Neuron (in vitro differentiated cells): Measurements from ENCODE around the gene ST3GAL3.

Experiments used
- H2AFZ ChIP-seq: one replicate; pipeline ENCODE4 v1.6.1; 2013; ENCODE audit warnings: low read depth, mild to moderate bottlenecking, inconsistent platforms, low read length, moderate library complexity
- H3K27me3 ChIP-seq: one replicate; pipeline ENCODE4 v1.6.1; 2013; ENCODE audit warnings: low read length; ENCODE audit not compliant: insufficient read depth
- H3K36me3 ChIP-seq: one replicate; pipeline ENCODE4 v1.6.1; 2013; ENCODE audit warnings: low read length; ENCODE audit not compliant: insufficient read depth
- H3K4me1 ChIP-seq: one replicate; pipeline ENCODE4 v1.6.1; 2013; ENCODE audit warnings: low read length; ENCODE audit not compliant: insufficient read depth
- H3K4me3 ChIP-seq: 2 replicates; pipeline ENCODE4 v1.5.1; 2013; ENCODE audit warnings: mild to moderate bottlenecking, low read length, moderate library complexity
- H3K9me3 ChIP-seq: one replicate; pipeline ENCODE4 v1.6.1; 2013; ENCODE audit warnings: low read length

Gene ST3GAL3

GRCh38 chr1:43707190-43708001 lies at the start of gene ST3GAL3:
Gene ST3GAL3, plus strand, starts transcription at chr1:43707536. Its CDS starts 28,727 bp downstream, at chr1:43736263.
- Histone ChIP-seq H3K4me1 (peaks cover 27% of the 10 kb centered on the region), H3K9me3 (no peaks in the 10 kb centered on the region), H2AFZ (peak within 1 kb of the TSS; percentile 92), H3K36me3 (peaks cover 33% of the 10 kb centered on the region), H3K27me3 (no peaks in the 10 kb centered on the region), H3K4me3 (peak within 1 kb of the TSS; percentile 87)

GRCh38 chr1:43659212-43660166 lies 47.8 kb upstream of the ST3GAL3 start:
- H2AFZ ChIP-seq: no peak overlapping the region
- no peaks in the 10 kb centered on the region for H3K27me3 ChIP-seq
- H3K9me3 ChIP-seq: no peaks in the 10 kb centered on the region
- H3K4me1 ChIP-seq: no peaks in the 10 kb centered on the region
- peaks cover 86% of the 10 kb centered on the region for H3K36me3 ChIP-seq
- no peak overlapping the region for H3K4me3 ChIP-seq

GRCh38 chr1:43660355-43660754 lies 47.0 kb upstream of the ST3GAL3 start:
- H3K4me3 ChIP-seq: no peak overlapping the region
- peaks cover 87% of the 10 kb centered on the region for H3K36me3 ChIP-seq
- H3K4me1 ChIP-seq: no peaks in the 10 kb centered on the region
- H3K27me3 ChIP-seq: no peaks in the 10 kb centered on the region
- no peak overlapping the region for H2AFZ ChIP-seq
- H3K9me3 ChIP-seq: no peaks in the 10 kb centered on the region

- no peaks in the 10 kb centered on the region for H3K9me3 ChIP-seq
- H3K4me3 ChIP-seq: no peak overlapping the region
- H3K4me1 ChIP-seq: no peaks in the 10 kb centered on the region
- peaks cover 91% of the 10 kb centered on the region for H3K36me3 ChIP-seq
- no peak overlapping the region for H2AFZ ChIP-seq
- no peaks in the 10 kb centered on the region for H3K27me3 ChIP-seq
Observed at GRCh38 chr1:43664369-43664768, 43.0 kb upstream of the ST3GAL3 start.

DNA sequence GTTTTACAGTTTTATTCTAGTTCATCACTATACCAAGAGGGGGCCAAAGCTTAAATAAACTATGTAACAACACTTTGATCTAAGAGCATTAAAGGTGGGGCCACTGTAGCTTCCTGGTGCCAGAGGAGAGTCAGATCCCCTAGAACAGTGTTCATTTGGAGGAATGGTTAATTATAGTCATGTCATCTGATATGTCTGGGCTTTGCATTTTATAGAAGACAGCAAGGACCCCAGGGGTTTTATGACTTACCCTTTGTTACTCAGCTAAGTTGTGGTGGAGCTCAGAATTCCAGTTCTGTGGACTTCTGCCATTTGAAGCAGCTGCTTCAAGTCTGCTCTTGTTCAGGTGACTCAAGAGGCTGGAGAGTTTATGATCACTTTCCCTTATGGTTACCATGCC lies 40.7 kb upstream of the ST3GAL3 start:
- Histone ChIP-seq H3K4me1 (no peaks in the 10 kb centered on the region), H3K36me3 (peaks cover 93% of the 10 kb centered on the region), H3K9me3 (no peaks in the 10 kb centered on the region), H2AFZ (no peak overlapping the region), H3K4me3 (no peak overlapping the region), H3K27me3 (no peaks in the 10 kb centered on the region)

DNA sequence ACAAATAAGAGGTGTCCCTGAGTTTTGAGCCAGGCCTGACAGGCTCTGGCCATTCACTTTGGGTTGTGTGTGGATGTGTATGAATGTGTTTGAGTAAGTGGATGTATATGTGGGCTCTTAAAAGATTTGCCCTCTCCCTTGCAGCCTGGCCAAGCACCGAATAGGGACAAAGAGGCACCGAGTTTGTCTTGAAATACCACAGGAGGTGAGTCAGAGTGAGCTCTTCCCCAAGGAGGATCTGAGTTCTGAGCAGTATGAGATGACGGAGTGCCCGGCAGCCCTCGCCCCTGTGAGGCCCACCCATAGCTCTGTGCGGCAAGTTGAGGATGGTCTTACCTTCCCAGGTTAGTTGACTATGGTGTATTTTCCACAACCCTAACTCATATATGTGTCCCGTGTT lies 38.4 kb upstream of the ST3GAL3 start:
- Histone ChIP-seq H3K4me3 (no peak overlapping the region), H3K27me3 (no peaks in the 10 kb centered on the region), H3K9me3 (no peaks in the 10 kb centered on the region), H3K4me1 (no peaks in the 10 kb centered on the region), H2AFZ (no peak overlapping the region), H3K36me3 (peaks cover 89% of the 10 kb centered on the region)

- H3K4me1 ChIP-seq: no peaks in the 10 kb centered on the region
- H3K9me3 ChIP-seq: no peaks in the 10 kb centered on the region
- no peak overlapping the region for H2AFZ ChIP-seq
- peaks cover 87% of the 10 kb centered on the region for H3K36me3 ChIP-seq
- H3K4me3 ChIP-seq: no peak overlapping the region
- H3K27me3 ChIP-seq: no peaks in the 10 kb centered on the region
Observed at GRCh38 chr1:43669878-43670277, 37.5 kb upstream of the ST3GAL3 start.

- peaks cover 84% of the 10 kb centered on the region for H3K36me3 ChIP-seq
Observed at GRCh38 chr1:43671193-43671592, 36.1 kb upstream of the ST3GAL3 start.

GRCh38 chr1:43671626-43672330 lies 35.6 kb upstream of the ST3GAL3 start:
- Histone ChIP-seq H3K36me3 (peaks cover 80% of the 10 kb centered on the region), H3K27me3 (no peaks in the 10 kb centered on the region), H3K4me3 (no peak overlapping the region), H3K9me3 (no peaks in the 10 kb centered on the region), H3K4me1 (no peaks in the 10 kb centered on the region), H2AFZ (no peak overlapping the region)

More at GRCh38 chr1:43671193-43671592, 36.1 kb upstream of the ST3GAL3 start:
- Histone ChIP-seq H3K4me3 (no peak overlapping the region), H3K27me3 (no peaks in the 10 kb centered on the region), H3K9me3 (no peaks in the 10 kb centered on the region), H3K4me1 (no peaks in the 10 kb centered on the region), H2AFZ (no peak overlapping the region)

DNA sequence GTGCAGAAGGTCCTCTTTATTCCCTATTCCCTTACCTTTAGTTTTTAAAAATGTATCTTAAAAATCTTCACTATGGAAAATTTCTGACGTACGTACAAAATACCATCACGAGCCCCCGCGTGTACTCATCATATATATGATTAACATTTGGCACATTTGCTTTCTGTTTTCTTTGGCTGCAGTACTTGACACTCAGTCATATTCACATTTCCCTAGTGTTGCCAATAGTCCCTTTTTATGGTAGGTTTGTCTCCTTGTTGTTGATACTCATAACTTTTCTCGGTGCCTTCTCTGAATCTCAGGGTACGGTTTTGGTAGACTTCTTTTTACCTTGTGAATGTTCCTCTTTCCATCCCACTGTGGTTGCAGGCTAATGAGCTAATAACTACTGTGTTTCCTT lies 34.1 kb upstream of the ST3GAL3 start:
- no peaks in the 10 kb centered on the region for H3K9me3 ChIP-seq
- H3K27me3 ChIP-seq: no peaks in the 10 kb centered on the region
- peaks cover 83% of the 10 kb centered on the region for H3K36me3 ChIP-seq

GRCh38 chr1:43678940-43679339 lies 28.4 kb upstream of the ST3GAL3 start:
- peaks cover 89% of the 10 kb centered on the region for H3K36me3 ChIP-seq

More for the DNA sequence above, 34.1 kb upstream of the ST3GAL3 start:
- H2AFZ ChIP-seq: no peak overlapping the region
- no peaks in the 10 kb centered on the region for H3K4me1 ChIP-seq
- H3K4me3 ChIP-seq: no peak overlapping the region

DNA sequence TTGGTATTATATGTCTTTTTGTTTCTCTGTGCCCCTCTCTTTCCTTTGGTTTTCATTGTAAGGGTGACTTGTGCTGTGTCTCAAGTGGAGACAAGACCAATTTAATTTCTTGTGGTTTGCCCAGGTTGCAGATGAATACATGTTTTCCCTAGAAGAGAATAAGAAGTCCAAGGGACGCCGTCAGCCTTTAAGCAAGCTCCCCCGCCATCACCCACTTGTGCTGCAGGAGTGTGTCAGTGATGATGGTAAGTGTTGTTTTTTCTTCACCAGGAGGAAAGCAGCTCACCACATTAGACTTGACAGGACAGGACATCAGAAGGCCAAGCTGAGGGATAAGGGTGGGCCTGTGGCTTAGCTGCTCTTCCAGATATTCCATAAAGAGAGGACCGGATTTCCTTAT lies 23.8 kb upstream of the ST3GAL3 start:
- Histone ChIP-seq H3K27me3 (no peaks in the 10 kb centered on the region), H3K4me1 (no peaks in the 10 kb centered on the region), H2AFZ (no peak overlapping the region), H3K4me3 (no peak overlapping the region), H3K36me3 (peaks cover 90% of the 10 kb centered on the region), H3K9me3 (no peaks in the 10 kb centered on the region)

More at GRCh38 chr1:43678940-43679339, 28.4 kb upstream of the ST3GAL3 start:
- Histone ChIP-seq H3K27me3 (no peaks in the 10 kb centered on the region), H3K4me3 (no peak overlapping the region), H2AFZ (no peak overlapping the region), H3K9me3 (no peaks in the 10 kb centered on the region), H3K4me1 (no peaks in the 10 kb centered on the region)
